AG20443 (cell line): ENCODE results near the gene CASTOR2.
A peak's percentile ranks its signal among the peaks of the same experiment; 100 is the strongest.
"Not testable (repeated sequence)": the region's sequence is repeated elsewhere in the genome, so short reads cannot be mapped to it uniquely, and the experiment has no call there.

Source experiments
- DNase-seq: peaks from one replicate; pipeline ENCODE4 v3.0.0; 2012; ENCODE audit warnings: low spot score, mixed read lengths

The CASTOR2 gene

GRCh38 chr7:75054744-75055143 lies 90.2 kb downstream of the CASTOR2 start:
- DNase-seq = peak; percentile 94

- DNase-seq = no peak
These were observed 90.7 kb downstream of the CASTOR2 start for GRCh38 chr7:75055155-75055554.

- DNase-seq = peak; percentile 87
These were observed 91.6 kb downstream of the CASTOR2 start for GRCh38 chr7:75055830-75056772.

- no peak for DNase-seq
These were observed 93.9 kb downstream of the CASTOR2 start for GRCh38 chr7:75058406-75058805.

GRCh38 chr7:75064291-75064690 lies 99.8 kb downstream of the CASTOR2 start:
- no peak for DNase-seq

- DNase-seq = no peak
These were observed 100.3 kb downstream of the CASTOR2 start for GRCh38 chr7:75064801-75065200.

- DNase-seq = no peak
These were observed 102.0 kb downstream of the CASTOR2 start for GRCh38 chr7:75066521-75066920.

GRCh38 chr7:75072981-75073283 lies 108.4 kb downstream of the CASTOR2 start:
- no peak for DNase-seq

- DNase-seq = not testable (repeated sequence)
These were observed 109.7 kb downstream of the CASTOR2 start for GRCh38 chr7:75074262-75074641.
